Glomerular visceral epithelial cell (primary cell): Measurements from ENCODE around the gene NAT8L.

Experiments used
- DNase-seq: peaks from one replicate; pipeline ENCODE4 v3.0.0-alpha.2; 2016; ENCODE audit errors: extremely low spot score

Gene NAT8L

DNA sequence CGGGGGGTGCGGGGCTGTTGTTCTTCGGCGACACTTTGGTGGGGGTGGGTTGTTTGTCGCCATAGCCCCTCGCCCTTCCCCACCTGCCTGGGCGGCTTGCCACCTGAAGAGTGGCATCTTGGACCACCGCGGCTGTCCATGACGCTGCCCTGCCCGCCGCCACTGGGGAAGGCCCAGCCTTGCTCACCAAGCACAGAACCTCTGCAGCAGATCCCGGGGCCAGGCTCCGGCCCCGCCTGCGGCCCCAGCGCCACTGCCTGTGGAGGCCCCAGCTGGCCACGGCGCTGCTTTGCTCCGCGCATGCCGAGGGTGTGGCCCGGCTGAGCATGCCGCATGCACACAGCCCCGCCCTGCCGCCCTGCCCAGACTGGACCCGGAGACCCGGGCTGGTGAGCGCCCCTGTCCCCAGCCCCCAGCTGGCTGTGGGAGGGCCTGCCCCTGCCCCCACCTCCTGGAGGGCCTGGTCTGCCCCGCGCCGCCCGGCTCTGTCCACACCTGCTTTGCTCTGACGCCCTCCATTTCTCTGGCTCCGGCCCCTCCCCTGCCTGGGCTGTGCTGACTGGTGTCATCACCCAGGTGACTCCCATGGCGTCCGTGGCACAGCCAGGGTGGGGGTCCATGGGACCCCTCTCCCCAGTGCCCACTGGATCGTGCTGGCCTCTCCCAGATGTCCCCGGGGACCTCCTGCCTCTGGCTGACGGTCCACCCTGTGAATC lies 5.3 kb downstream of the NAT8L start:
- DNase-seq = no peak

- DNase-seq = no peak
Measured at GRCh38 chr4:2065106-2065930, 6.2 kb downstream of the NAT8L start.

DNA sequence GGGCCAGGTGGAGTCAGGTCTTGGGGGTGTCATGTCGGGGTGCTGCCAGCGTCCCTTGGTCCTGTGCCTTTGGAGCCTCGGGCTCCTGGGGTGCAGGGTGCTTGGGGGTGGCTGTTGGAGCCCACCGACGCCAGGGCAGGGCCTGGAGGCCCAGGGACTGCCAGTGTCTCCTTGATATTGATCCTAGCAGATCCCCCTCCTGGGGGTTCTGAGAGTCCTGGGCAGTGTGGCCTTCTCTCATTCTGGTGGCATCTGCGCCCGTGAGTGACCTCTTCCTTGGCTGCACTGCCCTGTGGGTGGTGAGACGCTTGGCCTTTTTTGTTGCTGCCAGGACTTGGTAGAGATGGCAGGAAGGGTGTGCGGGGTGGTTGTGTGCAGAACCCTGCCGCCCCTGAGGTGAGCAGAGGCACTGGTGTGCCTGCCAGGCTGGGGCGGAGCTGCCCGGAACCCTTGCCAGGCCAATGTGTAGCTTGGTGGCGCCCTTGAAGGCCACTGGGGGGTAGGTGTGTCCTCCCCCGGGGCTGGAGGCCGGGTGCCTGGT lies 7.0 kb downstream of the NAT8L start:
- DNase-seq = no peak

DNA sequence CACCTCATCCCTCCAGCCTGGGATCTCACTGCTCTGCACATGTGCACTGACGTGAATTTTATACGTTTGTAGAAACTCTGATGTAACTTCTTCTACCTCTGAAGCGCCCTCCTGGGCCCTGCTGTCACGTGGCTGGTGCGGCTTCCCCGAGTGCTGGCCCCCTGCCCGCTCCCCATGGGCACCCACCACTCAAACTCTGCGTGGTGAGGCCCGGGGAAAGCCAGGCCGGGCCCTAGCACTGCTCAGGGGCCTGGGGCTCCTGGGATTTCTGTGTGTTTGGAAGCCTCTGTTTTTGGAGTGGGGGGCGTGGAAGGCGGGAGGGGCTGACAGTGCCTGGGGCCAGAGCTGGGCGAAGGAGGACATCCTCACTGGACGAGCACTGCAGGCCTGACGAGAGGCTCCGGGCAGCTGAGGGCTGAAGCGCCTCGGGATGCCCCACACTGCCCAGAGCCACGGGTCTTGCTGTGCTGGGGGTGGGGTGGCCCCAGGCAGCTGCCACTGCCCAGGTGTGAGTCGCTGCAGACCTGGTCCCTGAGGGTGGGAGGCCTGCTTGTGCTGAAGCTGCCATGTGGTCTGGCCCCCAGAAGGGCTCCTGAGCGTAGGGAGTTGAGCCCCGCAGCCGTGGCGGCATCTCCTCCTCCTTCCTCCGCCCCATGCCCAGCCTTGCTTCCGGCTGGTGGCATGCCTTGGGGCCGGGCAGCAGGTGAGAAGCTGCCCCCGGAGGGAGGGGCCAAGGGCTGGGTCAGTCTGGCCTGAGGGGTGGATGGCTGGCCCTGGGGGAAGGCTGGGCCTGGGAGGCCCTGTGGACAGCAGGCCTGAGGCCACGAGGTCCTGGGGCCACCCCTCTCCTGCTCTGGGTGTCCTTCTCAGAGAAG lies 7.7 kb downstream of the NAT8L start:
- no peak for DNase-seq

GRCh38 chr4:2067446-2068197 lies 8.5 kb downstream of the NAT8L start:
- no peak for DNase-seq

- DNase-seq = no peak
Measured at GRCh38 chr4:2068198-2068470, 9.0 kb downstream of the NAT8L start.

DNA sequence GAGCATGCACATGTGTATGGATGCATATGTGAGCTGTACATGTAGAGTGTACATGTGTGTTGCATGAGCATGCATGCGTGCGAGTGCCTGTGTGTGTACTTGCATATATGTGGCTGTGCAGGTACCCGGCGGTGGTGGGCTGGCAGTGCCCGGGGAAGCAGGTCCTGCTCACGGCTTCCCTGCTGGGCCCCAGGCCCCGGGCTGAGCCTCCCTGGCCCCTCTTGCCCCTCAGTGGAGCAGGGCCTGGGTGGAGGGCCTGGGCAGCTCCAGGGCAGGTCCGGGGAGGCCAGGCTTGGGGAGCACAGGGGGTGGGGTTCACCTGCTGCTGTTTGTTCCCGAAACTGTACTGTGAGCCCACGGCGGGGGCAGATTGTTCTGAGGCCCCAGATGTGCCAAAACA lies 9.4 kb downstream of the NAT8L start:
- DNase-seq = no peak

DNA sequence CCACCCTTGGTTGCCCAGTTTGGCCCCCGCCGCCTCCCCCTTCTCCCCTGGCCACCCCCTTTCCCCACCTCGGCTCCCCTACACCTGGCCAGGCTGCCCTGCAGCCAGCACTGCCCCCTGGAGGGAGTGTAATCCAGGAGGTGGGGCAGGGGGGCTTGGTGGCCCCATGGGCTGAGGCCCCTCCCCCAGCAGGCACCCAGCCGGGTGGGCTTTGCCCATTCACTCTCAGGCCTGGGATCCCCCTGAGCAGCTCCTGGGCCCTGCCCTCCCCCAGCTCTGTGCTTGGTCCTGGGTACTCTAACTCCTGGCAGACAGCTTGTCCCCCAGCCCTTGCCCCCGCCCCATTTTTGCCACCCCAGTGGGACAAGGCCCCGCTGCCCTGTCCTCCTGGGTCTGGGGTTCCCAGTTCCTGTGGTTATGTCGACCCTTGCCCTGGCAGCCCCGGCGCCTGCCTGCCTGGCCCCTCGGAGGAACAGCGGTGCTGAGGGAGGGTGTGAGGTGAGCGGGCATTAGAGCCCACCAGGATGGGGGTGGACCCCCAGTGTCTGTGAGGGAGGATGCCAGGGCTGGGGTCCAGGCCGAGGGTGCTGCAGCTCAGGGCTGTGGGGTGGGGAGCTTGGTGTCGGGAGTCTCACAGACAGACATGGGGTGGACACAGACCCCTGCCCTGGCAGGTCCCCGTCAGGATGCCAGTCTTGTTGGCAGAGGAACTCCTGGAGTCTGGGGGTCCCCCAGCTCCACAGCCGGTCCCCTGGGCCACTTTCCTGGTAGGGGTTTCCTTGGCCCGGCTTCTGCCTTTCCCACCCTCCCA lies 10.2 kb downstream of the NAT8L start:
- DNase-seq = no peak

- DNase-seq = no peak
Measured at GRCh38 chr4:2069986-2070385, 10.9 kb downstream of the NAT8L start.

- DNase-seq = no peak
Measured at GRCh38 chr4:2070421-2071251, 11.5 kb downstream of the NAT8L start.

GRCh38 chr4:2071252-2071911 lies 12.3 kb downstream of the NAT8L start:
- DNase-seq = no peak

DNA sequence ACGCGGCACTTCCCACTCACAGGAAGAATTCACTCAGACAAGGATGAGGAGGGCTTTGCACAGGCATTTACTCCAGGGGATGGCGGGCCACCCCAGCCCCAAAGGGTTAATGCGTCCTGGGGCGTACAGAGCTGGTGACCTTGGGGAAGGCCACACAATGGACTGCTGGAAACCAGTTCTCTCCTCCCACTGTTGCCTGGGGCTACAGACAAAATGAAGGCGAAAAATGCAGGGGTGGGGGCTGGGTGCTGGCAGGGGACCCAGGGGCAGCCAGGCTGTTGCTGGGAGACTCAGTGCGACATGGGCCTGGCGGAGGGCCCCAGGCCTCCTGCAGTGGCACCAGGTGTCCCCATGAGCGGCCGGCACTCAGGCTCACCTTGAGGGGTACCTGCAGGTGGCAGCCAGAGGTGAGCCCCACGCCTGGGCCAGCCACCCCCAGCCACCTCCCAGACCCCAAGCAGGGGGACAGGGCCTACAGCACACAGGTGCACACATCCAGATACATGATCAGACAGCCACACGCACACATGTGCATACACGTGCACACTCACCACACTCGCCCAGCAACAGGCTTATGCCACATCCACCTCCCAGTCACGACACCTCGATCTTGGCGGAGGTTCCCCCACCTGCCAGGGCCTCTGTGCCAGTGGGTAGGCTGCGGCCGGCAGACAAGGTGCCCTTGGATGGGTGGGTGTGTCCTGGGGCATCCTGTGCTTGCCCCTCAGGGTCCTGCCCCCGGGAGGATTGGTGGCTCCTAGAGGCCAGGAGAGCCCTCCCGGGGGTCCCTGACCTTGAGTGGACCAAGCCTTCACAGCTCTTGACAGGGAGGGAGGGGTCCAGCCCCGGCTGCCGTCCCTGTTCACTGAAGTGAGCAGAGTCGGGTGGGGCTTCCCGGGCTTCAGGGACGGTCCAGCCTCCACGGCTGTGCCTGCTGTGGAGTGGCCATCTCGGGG lies 13.1 kb downstream of the NAT8L start:
- no peak for DNase-seq

- no peak for DNase-seq
Measured at GRCh38 chr4:2072971-2073807, 14.1 kb downstream of the NAT8L start.

- DNase-seq = no peak
Measured at GRCh38 chr4:2073808-2074481, 14.8 kb downstream of the NAT8L start.

- DNase-seq = no peak
Measured at GRCh38 chr4:2074588-2074987, 15.5 kb downstream of the NAT8L start.

DNA sequence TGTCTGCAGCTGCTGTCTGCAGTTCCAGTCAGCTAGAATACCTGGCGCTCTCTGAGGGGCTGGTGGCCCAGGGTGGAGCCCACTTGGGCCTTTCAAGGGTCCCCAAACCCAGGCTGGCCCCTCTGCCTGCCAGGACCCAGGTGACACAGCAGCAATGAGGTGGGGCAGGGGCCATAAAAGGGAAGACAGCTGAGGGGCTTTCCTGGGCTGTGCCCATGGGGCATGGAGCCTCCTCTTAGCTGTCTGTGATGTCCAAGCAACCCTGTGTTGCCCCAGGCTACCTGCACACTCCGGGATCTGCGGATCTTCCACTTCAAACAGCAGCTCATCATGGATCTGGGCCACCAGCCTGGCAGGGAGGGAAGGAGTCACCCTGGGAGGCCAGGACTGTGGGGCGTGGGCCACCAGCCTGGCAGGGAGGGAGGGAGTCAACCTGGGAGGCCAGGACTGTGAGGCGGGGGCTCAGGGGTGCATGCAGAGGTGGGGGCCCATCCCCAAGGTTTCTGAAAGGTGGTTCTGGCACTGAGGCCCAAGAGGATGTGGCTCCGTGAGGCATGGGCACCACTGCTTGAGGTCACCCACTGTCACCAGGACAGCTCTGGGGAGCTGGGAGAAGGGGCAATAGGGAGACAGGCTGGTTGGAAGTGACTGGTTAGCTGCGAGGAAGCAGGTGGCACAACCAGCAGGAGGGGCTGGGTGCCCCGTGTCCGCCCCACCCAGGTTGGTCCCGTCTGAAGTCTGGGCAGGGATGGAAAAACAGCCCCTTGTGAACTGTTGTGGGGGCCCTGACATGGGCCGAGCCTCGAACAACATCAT lies 16.3 kb downstream of the NAT8L start:
- DNase-seq = no peak
